H9 (cell line): ENCODE measurements around the gene PRSS8. TPM values are rescaled to one million over a fixed set of nuclear protein-coding genes. Genes with fewer than 3 reads are reported as not detected.

Experiments used
- DNase-seq: peaks from one replicate; pipeline ENCODE4 v3.0.0-alpha.2; 2017
- H2AFZ ChIP-seq: one replicate; pipeline ENCODE4 v1.6.1; 2013; ENCODE audit warnings: mild to moderate bottlenecking, low read length, control low read depth, moderate library complexity
- H2AK5ac ChIP-seq: 2 replicates; pipeline ENCODE4 v1.6.1; 2013; ENCODE audit warnings: low read length, control low read depth, mixed read lengths; ENCODE audit not compliant: insufficient read length
- H2BK120ac ChIP-seq: one replicate; pipeline ENCODE4 v1.6.1; 2013; ENCODE audit warnings: low read depth, mild to moderate bottlenecking, low read length, control low read depth, inconsistent platforms; ENCODE audit not compliant: poor library complexity, severe bottlenecking
- H2BK12ac ChIP-seq: 2 replicates; pipeline ENCODE4 v1.6.1; 2013; ENCODE audit warnings: low read length, control low read depth, mixed read lengths, low read depth; ENCODE audit not compliant: insufficient read length
- H2BK15ac ChIP-seq: 2 replicates; pipeline ENCODE4 v1.6.1; 2013; ENCODE audit warnings: low read depth, low read length, control low read depth
- H2BK20ac ChIP-seq: one replicate; pipeline ENCODE4 v1.6.1; 2013; ENCODE audit warnings: low read depth, mild to moderate bottlenecking, low read length, control low read depth, inconsistent platforms; ENCODE audit not compliant: poor library complexity, severe bottlenecking
- H2BK5ac ChIP-seq: 2 replicates; pipeline ENCODE4 v1.6.1; 2013; ENCODE audit warnings: low read length, control low read depth, mixed read lengths; ENCODE audit not compliant: insufficient read length
- H3K14ac ChIP-seq: 2 replicates; pipeline ENCODE4 v1.6.1; 2013; ENCODE audit warnings: low read length, control low read depth; ENCODE audit not compliant: insufficient read depth
- H3K18ac ChIP-seq: 2 replicates; pipeline ENCODE4 v1.6.1; 2013; ENCODE audit warnings: low read depth, mild to moderate bottlenecking, mixed read lengths, low read length, control low read depth; ENCODE audit not compliant: insufficient read length
- H3K23ac ChIP-seq: 2 replicates; pipeline ENCODE4 v1.6.1; 2013; ENCODE audit warnings: low read length, control low read depth, mixed read lengths, low read depth; ENCODE audit not compliant: insufficient read length
- H3K23me2 ChIP-seq: 2 replicates; pipeline ENCODE4 v1.6.1; 2013; ENCODE audit warnings: low read depth, mild to moderate bottlenecking, mixed read lengths, low read length, control low read depth; ENCODE audit not compliant: insufficient read length, poor library complexity, severe bottlenecking
- H3K27ac ChIP-seq: 2 replicates; pipeline ENCODE4 v1.5.1; 2013; ENCODE audit warnings: low read length, control low read depth, mixed read lengths, low read depth; ENCODE audit not compliant: insufficient read length
- H3K27me3 ChIP-seq: 2 replicates; pipeline ENCODE4 v1.6.1; 2013; ENCODE audit warnings: low read length, control low read depth, inconsistent platforms; ENCODE audit not compliant: insufficient read depth
- H3K4ac ChIP-seq: 2 replicates; pipeline ENCODE4 v1.6.1; 2013; ENCODE audit warnings: low read depth, mild to moderate bottlenecking, control low read depth, inconsistent platforms, low read length, moderate library complexity
- H3K4me1 ChIP-seq: 2 replicates; pipeline ENCODE4 v1.6.1; 2013; ENCODE audit warnings: low read length, control low read depth, inconsistent platforms; ENCODE audit not compliant: insufficient read depth
- H3K4me2 ChIP-seq: 2 replicates; pipeline ENCODE4 v1.6.1; 2013; ENCODE audit warnings: low read length, control low read depth, mixed read lengths; ENCODE audit not compliant: insufficient read length, insufficient read depth
- H3K56ac ChIP-seq: 2 replicates; pipeline ENCODE4 v1.6.1; 2013; ENCODE audit warnings: low read depth, mild to moderate bottlenecking, mixed read lengths, low read length, control low read depth; ENCODE audit not compliant: insufficient read length
- H3K79me1 ChIP-seq: 2 replicates; pipeline ENCODE4 v1.6.1; 2013; ENCODE audit warnings: low read depth, mild to moderate bottlenecking, moderate library complexity, low read length, control low read depth, inconsistent platforms; ENCODE audit not compliant: insufficient read depth, poor library complexity, severe bottlenecking
- H3K79me2 ChIP-seq: 2 replicates; pipeline ENCODE4 v1.6.1; 2013; ENCODE audit warnings: low read length, control low read depth, inconsistent platforms; ENCODE audit not compliant: insufficient read depth
- H3K9ac ChIP-seq: 2 replicates; pipeline ENCODE4 v1.6.1; 2013; ENCODE audit warnings: low read length, control low read depth, mixed read lengths; ENCODE audit not compliant: insufficient read length; ENCODE audit errors: extremely low read depth
- H3K9me3 ChIP-seq: one replicate; pipeline ENCODE4 v1.6.1; 2013; ENCODE audit warnings: low read depth, low read length, inconsistent platforms; ENCODE audit not compliant: control insufficient read depth
- H3T11ph ChIP-seq: one replicate; pipeline ENCODE4 v1.6.1; 2013; ENCODE audit warnings: mild to moderate bottlenecking, low read length, control low read depth, inconsistent platforms
- H4K20me1 ChIP-seq: one replicate; pipeline ENCODE4 v1.6.1; 2013; ENCODE audit not compliant: control insufficient read depth, insufficient read length, insufficient read depth
- H4K5ac ChIP-seq: 2 replicates; pipeline ENCODE4 v1.6.1; 2013; ENCODE audit warnings: low read depth, mild to moderate bottlenecking, mixed read lengths, low read length, control low read depth; ENCODE audit not compliant: insufficient read length
- H4K8ac ChIP-seq: replicated peaks from 2 replicates; pipeline ENCODE4 v1.6.1; 2013; ENCODE audit warnings: low read length, control low read depth, mixed read lengths, low read depth; ENCODE audit not compliant: insufficient read length
- H4K91ac ChIP-seq: 2 replicates; pipeline ENCODE4 v1.6.1; 2013; ENCODE audit warnings: low read depth, mild to moderate bottlenecking, moderate library complexity, mixed read lengths, low read length, control low read depth; ENCODE audit not compliant: insufficient read length
- H3K27ac Mint-ChIP-seq, 3 experiments: 2 replicates in 2 of 3; 3 replicates in 1 of 3; pipeline ENCODE4 v1.8.0; 2020 to 2021; ENCODE audit warnings: mixed read lengths in 3 of 3, mild to moderate bottlenecking in 1 of 3, moderate library complexity in 1 of 3
- H3K27me3 Mint-ChIP-seq: 2 replicates; pipeline ENCODE4 v1.8.0; 2021; ENCODE audit warnings: low read depth, mild to moderate bottlenecking, moderate library complexity, mixed read lengths
- H3K36me3 Mint-ChIP-seq, 3 experiments: 2 replicates in 2 of 3; 3 replicates in 1 of 3; pipeline ENCODE4 v1.8.0; 2020 to 2021; ENCODE audit warnings: low read depth in 3 of 3, mixed read lengths in 3 of 3; ENCODE audit not compliant: insufficient read depth in 1 of 3
- H3K4me1 Mint-ChIP-seq, 2 experiments: 2 replicates each; pipeline ENCODE4 v1.8.0; 2020; ENCODE audit warnings: mixed read lengths in 2 of 2
- H3K4me3 Mint-ChIP-seq, 2 experiments: 2 replicates in 1 of 2; 3 replicates in 1 of 2; pipeline ENCODE4 v1.8.0; 2020 to 2021; ENCODE audit warnings: mild to moderate bottlenecking in 2 of 2, mixed read lengths in 2 of 2, moderate library complexity in 1 of 2
- H3K9me3 Mint-ChIP-seq, 2 experiments: 2 replicates in 1 of 2; 3 replicates in 1 of 2; pipeline ENCODE4 v1.8.0; 2020; ENCODE audit warnings: mild to moderate bottlenecking in 2 of 2, mixed read lengths in 2 of 2, moderate library complexity in 1 of 2
- CTCF ChIP-seq: fragments of 200-600 bp; sonication (generic); conservative IDR thresholded peaks from 3 replicates; pipeline ENCODE4 v1.8.0; 2021; ENCODE audit warnings: antibody characterized with exemption, mild to moderate bottlenecking
- WGBS: extraction: QIAGEN DNeasy Blood & Tissue Kit; methylation state at CpG from one replicate; pipeline ENCODE4 v1.1.7; 2013; ENCODE audit warnings: missing lambda C conversion rate, low lambda C conversion rate, mixed read lengths; ENCODE audit not compliant: insufficient read length; ENCODE audit errors: extremely low coverage; 5-methylcytosine and 5-hydroxymethylcytosine counted together
- total RNA-seq: library from RNA; stranded (reverse); gene quantifications from 2 replicates; pipeline ENCODE4 v1.2.1, GENCODE V29; 2021

The PRSS8 gene
- total RNA-seq, 1 experiment from 2014 or later = 64.0 TPM

GRCh38 chr16:31147574-31147973 is 12.0 kb upstream of the PRSS8 start:
- no peak overlapping the region for H2AFZ ChIP-seq
- no peak overlapping the region for H3K4ac ChIP-seq
- H3K36me3 Mint-ChIP-seq = no peaks in the 10 kb centered on the region
- peaks cover 7% of the 10 kb centered on the region for H3K23me2 ChIP-seq
- H4K8ac ChIP-seq = no peak overlapping the region
- no peak for TF ChIP-seq CTCF
- no peak overlapping the region for H3K27ac ChIP-seq
- no peaks in the 10 kb centered on the region; the same call in 1 of the 2 replicates for H3K27me3 ChIP-seq
- H4K91ac ChIP-seq = no peak overlapping the region
- peak overlapping the region in 1 of 2 experiments; percentile 55; a peak in 1 of 5 replicates for H3K4me3 Mint-ChIP-seq
- H2BK5ac ChIP-seq = no peak overlapping the region
- no peak overlapping the region for H2BK20ac ChIP-seq
- no peak overlapping the region for H2BK120ac ChIP-seq
- H2AK5ac ChIP-seq = no peak overlapping the region
- no peaks in the 10 kb centered on the region for H4K20me1 ChIP-seq
- H3K9ac ChIP-seq = no peak overlapping the region
- no peaks in the 10 kb centered on the region; a peak in 1 of 5 replicates for H3K9me3 Mint-ChIP-seq
- H3K27me3 Mint-ChIP-seq = peaks cover 46% of the 10 kb centered on the region
- no peak overlapping the region for H2BK12ac ChIP-seq
- no peaks in the 10 kb centered on the region for H3K9me3 ChIP-seq
- H3K14ac ChIP-seq = no peak overlapping the region
- H3K4me1 Mint-ChIP-seq = peaks cover 18 to 44% of the 10 kb centered on the region in 2 experiments
- H3K79me2 ChIP-seq = no peaks in the 10 kb centered on the region
- DNase-seq = no peak
- H3T11ph ChIP-seq = no peak overlapping the region
- H3K56ac ChIP-seq = no peak overlapping the region
- H3K4me1 ChIP-seq = no peaks in the 10 kb centered on the region; the same call in 1 of the 2 replicates
- 100% methylated on average over 1 of the region's 3 CpGs for WGBS
- no peak overlapping the region for H2BK15ac ChIP-seq
- peak overlapping the region; percentile 71 for H3K4me2 ChIP-seq
- no peak overlapping the region for H4K5ac ChIP-seq
- H3K23ac ChIP-seq = no peak overlapping the region
- no peak overlapping the region for H3K18ac ChIP-seq
- H3K79me1 ChIP-seq = no peaks in the 10 kb centered on the region
- H3K27ac Mint-ChIP-seq = no peak overlapping the region; a peak in 1 of 7 replicates
